Transverse colon (tissue), 4 donors: Measurements from ENCODE around the gene TAS2R10. TPM values are rescaled to one million over a fixed set of nuclear protein-coding genes. Genes with fewer than 3 reads are reported as not detected.

Experiments used
- DNase-seq: peaks from one replicate; pipeline ENCODE4 v3.0.0-alpha.2; 2019
- H3K27ac ChIP-seq, 4 donors: fragments of 200-600 bp; sonication (generic); 2 replicates each; pipeline ENCODE4 v1.5.1; 2016 to 2018; ENCODE audit warnings: inconsistent platforms in 4 of 4
- H3K27me3 ChIP-seq: fragments of 200-600 bp; sonication (generic); 2 replicates; pipeline ENCODE4 v1.5.1; 2017; ENCODE audit warnings: inconsistent platforms
- H3K36me3 ChIP-seq, 4 donors: fragments of 200-600 bp; sonication (generic); 2 replicates each; pipeline ENCODE4 v1.5.1; 2017 to 2019; ENCODE audit warnings: inconsistent platforms in 4 of 4
- H3K4me1 ChIP-seq, 4 donors: fragments of 200-600 bp; sonication (generic); 2 replicates each; pipeline ENCODE4 v1.5.1; 2017 to 2020; ENCODE audit warnings: inconsistent platforms in 4 of 4
- H3K4me3 ChIP-seq, 4 donors: fragments of 200-600 bp; sonication (generic); 1 replicate in 1 of 4; 2 replicates in 3 of 4; pipeline versions ENCODE4 v1.5.1 to v1.6.1; 2017 to 2019; ENCODE audit warnings: inconsistent platforms in 4 of 4
- H3K9me3 ChIP-seq, 2 donors: fragments of 200-600 bp; sonication (generic); 2 replicates each; pipeline ENCODE4 v1.5.1; 2017 to 2019; ENCODE audit warnings: inconsistent platforms in 2 of 2
- CTCF ChIP-seq, 5 experiments: fragments of 200-600 bp in 3 of 5; fragments of 450-650 bp in 2 of 5; sonication (generic) in 3 of 5; IDR thresholded peaks; 1 replicate in 2 of 5; 2 replicates in 3 of 5; pipeline ENCODE4 v1.5.1; 2016 to 2017; ENCODE audit warnings: antibody characterized with exemption in 5 of 5, inconsistent platforms in 3 of 5, mild to moderate bottlenecking in 2 of 5, moderate library complexity in 1 of 5
- EP300 ChIP-seq: sonication (generic); formaldehyde crosslinking; IDR thresholded peaks from one replicate; pipeline ENCODE4 v1.6.1; 2017; ENCODE audit warnings: antibody characterized with exemption, low read depth
- POLR2A ChIP-seq: fragments of 450-650 bp; IDR thresholded peaks from one replicate; pipeline ENCODE4 v1.6.1; 2016; ENCODE audit warnings: antibody characterized with exemption, mild to moderate bottlenecking, moderate library complexity
- POLR2AphosphoS5 ChIP-seq, 3 donors: sonication (generic); formaldehyde crosslinking; IDR thresholded peaks; one replicate each; pipeline ENCODE4 v1.6.1; 2016; ENCODE audit warnings: antibody characterized with exemption in 3 of 3
- WGBS, 2 donors: methylation state at CpG; one replicate each; pipeline ENCODE4 v1.1.5; 2018; ENCODE audit warnings: low coverage in 1 of 2; 5-methylcytosine and 5-hydroxymethylcytosine counted together
- in situ Hi-C, 4 donors: fragments of 200-750 bp; cut with MboI; loops; one replicate each; pipeline versions ENCODE4 v1.15.0 to v1.15.1; 2017; ENCODE audit warnings: low sequenced_read_pairs in 3 of 4, low pct_ligation_motif_present in 1 of 4, low pct_unique_long_range_greater_than_20kb in 1 of 4
- intact Hi-C: fragments of 100-400 bp; cut with DNase I; formaldehyde crosslinking; loops from one replicate; pipeline ENCODE4 v1.15.1; 2023; ENCODE audit warnings: low total_unique reads
- total RNA-seq, 4 donors: library from RNA; depleted of rRNA; stranded (reverse); fragments of >200 nt; gene quantifications; one replicate each; pipeline ENCODE4 v1.1.0, GENCODE V29; 2016

TAS2R10 gene
- total RNA-seq, 4 donors from 2014 or later, result 0.79 TPM; not detected in 3

DNA sequence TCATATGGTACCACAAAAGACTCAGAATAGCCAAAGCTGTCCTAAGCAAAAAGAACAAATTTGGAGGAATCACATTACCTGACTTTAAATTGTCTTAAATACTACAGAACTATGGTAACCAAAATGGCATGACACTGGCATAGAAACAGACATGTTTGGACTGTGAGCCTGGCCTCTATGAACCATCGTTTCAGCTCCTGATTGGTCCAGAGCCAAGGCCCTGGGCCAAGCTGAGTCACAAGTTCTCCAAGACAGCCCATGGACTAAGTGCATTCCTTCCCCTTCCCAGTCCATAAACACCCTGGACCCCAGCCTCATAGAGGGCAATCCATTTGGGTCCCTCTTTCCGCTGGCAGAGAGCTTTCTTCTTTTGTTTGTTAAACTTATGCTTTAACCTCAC lies 35.2 kb upstream of the TAS2R10 start:
- no peak for TF ChIP-seq EP300
- TF ChIP-seq CTCF (IDR thresholded peaks at IDR 0.05), result no peak
- TF ChIP-seq POLR2A, result no peak
- no peak for TF ChIP-seq POLR2AphosphoS5 (IDR thresholded peaks at IDR 0.05)
- H3K9me3 ChIP-seq, result peaks cover 6 to 7% of the 10 kb centered on the region in 2 donors
- WGBS, 2 donors, result 86% methylated on average over 2 of the region's 2 CpGs; no CpG with 5 or more reads in 1 of the 2 donors
- H3K4me3 ChIP-seq, result no peak overlapping the region
- no peak for DNase-seq
- peaks cover 0 to 4% (median 0%) of the 10 kb centered on the region in 4 donors for H3K36me3 ChIP-seq
- in situ Hi-C loops (no loop called here), intact Hi-C loops (no loop called here)
- H3K27me3 ChIP-seq, result no peaks in the 10 kb centered on the region
- H3K4me1 ChIP-seq, result no peaks in the 10 kb centered on the region
- no peak overlapping the region for H3K27ac ChIP-seq

GRCh38 chr12:10855807-10856206 lies 29.6 kb upstream of the TAS2R10 start:
- 89 to 100% methylated on average over 2 of the region's 2 CpGs for WGBS, 2 donors
- Histone ChIP-seq H3K4me3 (no peak overlapping the region), H3K27me3 (no peaks in the 10 kb centered on the region), H3K27ac (no peak overlapping the region), H3K36me3 (peaks cover 0 to 4% (median 0%) of the 10 kb centered on the region in 4 donors), H3K4me1 (no peaks in the 10 kb centered on the region), H3K9me3 (peaks cover 5 to 13% of the 10 kb centered on the region in 2 donors)
- in situ Hi-C loops, result no loop called here
- DNase-seq, result no peak
- intact Hi-C loops, result no loop called here
- TF ChIP-seq POLR2A, result no peak
- TF ChIP-seq POLR2AphosphoS5 (IDR thresholded peaks at IDR 0.05), result no peak
- TF ChIP-seq EP300, result no peak
- no peak for TF ChIP-seq CTCF (IDR thresholded peaks at IDR 0.05)

DNA sequence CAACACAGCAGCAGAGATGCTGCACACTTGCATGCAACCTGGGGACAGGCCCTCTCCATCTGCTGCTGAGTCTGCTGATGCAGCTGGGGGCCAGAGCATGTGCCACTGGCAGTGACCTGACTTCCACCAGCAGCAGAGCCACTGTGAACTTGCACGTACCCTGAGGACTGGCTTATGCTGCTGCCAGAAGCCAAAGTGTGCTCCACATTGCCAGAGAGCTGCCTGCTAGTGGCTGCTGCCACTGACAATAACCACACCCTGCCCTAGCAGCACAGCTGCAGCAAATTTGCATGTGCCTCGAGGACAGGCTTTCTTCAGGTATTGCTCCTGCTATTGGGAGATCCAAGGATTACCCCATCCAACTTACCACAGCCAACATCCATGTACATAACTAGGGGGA lies 27.6 kb upstream of the TAS2R10 start:
- no peak for TF ChIP-seq EP300
- no peak for TF ChIP-seq POLR2A
- no peak for TF ChIP-seq POLR2AphosphoS5 (IDR thresholded peaks at IDR 0.05)
- TF ChIP-seq CTCF (IDR thresholded peaks at IDR 0.05), result no peak
- WGBS, 2 donors, result 70% methylated on average over 2 of the region's 2 CpGs; no CpG with 5 or more reads in 1 of the 2 donors
- Histone ChIP-seq H3K9me3 (peaks cover 5 to 13% of the 10 kb centered on the region in 2 donors), H3K27me3 (no peaks in the 10 kb centered on the region), H3K4me1 (no peaks in the 10 kb centered on the region), H3K27ac (no peak overlapping the region), H3K4me3 (no peak overlapping the region), H3K36me3 (peaks cover 0 to 4% (median 0%) of the 10 kb centered on the region in 4 donors)
- in situ Hi-C loops (no loop called here), intact Hi-C loops (no loop called here)
- DNase-seq, result no peak

DNA sequence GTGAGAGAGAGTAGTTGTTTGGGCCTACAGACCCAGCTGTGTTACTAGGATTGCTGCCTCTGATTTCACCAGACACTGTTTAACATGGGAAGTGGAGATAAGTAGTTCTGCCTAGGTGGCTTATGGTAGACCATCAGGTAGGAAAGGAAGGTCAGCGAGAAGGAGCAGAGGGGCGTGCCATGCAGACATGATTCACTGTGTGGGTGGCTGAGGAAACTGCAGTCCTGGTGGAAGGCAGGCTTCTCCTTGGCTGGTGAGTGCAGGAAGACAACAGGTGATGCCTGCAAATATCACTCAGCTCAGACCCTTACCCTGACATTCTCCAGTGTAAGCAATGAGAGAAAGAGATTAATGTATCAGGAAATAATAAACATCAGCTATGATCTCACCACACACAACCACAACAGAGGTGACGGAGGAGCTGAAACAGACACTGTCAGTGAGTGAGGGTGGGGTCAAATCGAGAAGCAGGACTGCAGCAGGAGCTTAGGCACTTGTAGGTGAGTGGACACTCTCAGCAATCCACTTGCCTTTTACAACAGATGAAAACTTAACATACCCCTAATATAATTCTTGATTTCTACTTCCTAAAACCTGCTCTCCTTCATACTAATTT lies 25.2 kb upstream of the TAS2R10 start:
- in situ Hi-C loops (no loop called here), intact Hi-C loops (no loop called here)
- WGBS, 2 donors, result 75 to 83% methylated on average over 2 to 4 of the region's 4 CpGs
- no peaks in the 10 kb centered on the region for H3K4me1 ChIP-seq
- no peaks in the 10 kb centered on the region for H3K36me3 ChIP-seq
- peaks cover 3 to 7% of the 10 kb centered on the region in 2 donors for H3K9me3 ChIP-seq
- TF ChIP-seq POLR2A (no peak), CTCF (IDR thresholded peaks at IDR 0.05) (no peak), POLR2AphosphoS5 (IDR thresholded peaks at IDR 0.05) (no peak), EP300 (no peak)
- no peak overlapping the region for H3K4me3 ChIP-seq
- DNase-seq, result no peak
- no peaks in the 10 kb centered on the region for H3K27me3 ChIP-seq
- no peak overlapping the region for H3K27ac ChIP-seq
